ENCODE measurements around the gene PML. TPM values are rescaled to one million over a fixed set of nuclear protein-coding genes. Genes with fewer than 3 reads are reported as not detected.
A peak's percentile ranks its signal among the peaks of the same experiment; 100 is the strongest.

PML gene
- total RNA-seq, 5 donors from 2014 or later (not counting 1 experiment from before 2014, with no cell fraction given): 43.0 to 79.8 (median 60.7) TPM

DNA sequence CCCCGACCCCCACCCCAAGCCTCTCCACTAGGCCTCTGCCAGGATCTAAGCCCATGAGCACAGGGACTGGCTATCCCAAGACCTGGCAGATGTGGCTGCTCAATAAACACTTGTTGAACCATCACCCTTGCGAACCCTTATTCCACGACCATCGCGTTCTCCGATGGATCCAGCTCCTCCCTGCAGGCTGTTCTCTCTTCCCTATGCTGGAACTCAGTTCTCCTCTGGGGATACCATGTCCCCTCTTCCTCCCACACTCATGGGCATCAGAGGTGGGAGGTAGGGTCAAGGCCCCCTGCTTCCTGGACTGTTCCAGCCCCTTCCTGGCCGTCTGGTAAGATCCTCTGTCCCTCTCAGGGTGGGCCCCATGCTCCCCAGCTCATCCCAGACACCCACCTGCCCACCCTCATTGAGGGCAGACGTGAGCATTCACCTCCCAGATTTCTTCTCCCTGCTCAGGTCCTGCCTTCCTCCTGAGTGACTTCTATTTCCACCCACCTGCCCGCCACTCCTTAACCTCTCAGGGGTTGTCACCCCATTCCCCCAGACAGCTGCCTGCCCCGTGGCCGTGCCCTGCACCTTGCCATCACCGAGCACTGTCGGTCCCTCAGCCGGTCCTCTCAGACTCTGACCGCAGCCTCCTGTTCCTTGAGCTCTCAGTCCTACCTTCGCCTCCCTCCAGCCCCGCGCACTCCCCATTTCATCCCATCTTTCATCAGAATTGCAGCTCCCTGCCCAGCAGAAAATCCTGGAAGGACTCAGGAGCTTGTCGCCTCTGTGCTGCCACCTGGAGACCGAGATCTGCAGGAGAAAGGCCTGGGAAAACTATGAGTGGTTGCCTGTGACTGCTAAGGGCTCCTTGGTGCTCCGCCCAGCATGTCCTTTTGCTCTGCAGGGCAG is 42.0 kb downstream of the PML start:
- no peaks in the 10 kb centered on the region for H3K27me3 ChIP-seq (replicated peaks in 1 of 2; ENCODE audit: control insufficient read depth in 2 of 2, extremely low read depth in 1 of 2, insufficient read depth in 2 of 2, low read length in 1 of 2)
- CTCF ChIA-PET: no interaction called here
- no peaks in the 10 kb centered on the region for H3K9me3 ChIP-seq
- Mint-ChIP-seq H3K4me3 (no peak overlapping the region), H3K27ac (peak overlapping the region in 1 of 2 donors; percentile 39), H3K36me3 (peaks cover 44% of the 10 kb centered on the region), H3K27me3 (no peaks in the 10 kb centered on the region), H3K4me1 (no peaks in the 10 kb centered on the region), H3K9me3 (no peaks in the 10 kb centered on the region)
- no peak overlapping the region for H3K4me3 ChIP-seq (ENCODE audit: control insufficient read depth in 1 of 2, extremely low read depth in 1 of 2, low read length in 1 of 2)
- no peak for ATAC-seq (replicated peaks in 1 of 4)
- H3K4me1 ChIP-seq (ENCODE audit: control insufficient read depth in 1 of 2, extremely low read depth in 1 of 2, insufficient read depth in 2 of 2, low read length in 2 of 2): no peaks in the 10 kb centered on the region
- WGBS (ENCODE audit: insufficient coverage): 97% methylated on average over 16 of the region's 21 CpGs
- H3K27ac ChIP-seq (ENCODE audit: low read length): no peak overlapping the region
- H3K36me3 ChIP-seq (ENCODE audit: control insufficient read depth in 2 of 2, extremely low read depth in 1 of 2, insufficient read depth in 1 of 2, low read length in 1 of 2): peaks cover 20 to 62% of the 10 kb centered on the region in 2 donors
- POLR2A ChIA-PET: no interaction called here
- no peak for DNase-seq

DNA sequence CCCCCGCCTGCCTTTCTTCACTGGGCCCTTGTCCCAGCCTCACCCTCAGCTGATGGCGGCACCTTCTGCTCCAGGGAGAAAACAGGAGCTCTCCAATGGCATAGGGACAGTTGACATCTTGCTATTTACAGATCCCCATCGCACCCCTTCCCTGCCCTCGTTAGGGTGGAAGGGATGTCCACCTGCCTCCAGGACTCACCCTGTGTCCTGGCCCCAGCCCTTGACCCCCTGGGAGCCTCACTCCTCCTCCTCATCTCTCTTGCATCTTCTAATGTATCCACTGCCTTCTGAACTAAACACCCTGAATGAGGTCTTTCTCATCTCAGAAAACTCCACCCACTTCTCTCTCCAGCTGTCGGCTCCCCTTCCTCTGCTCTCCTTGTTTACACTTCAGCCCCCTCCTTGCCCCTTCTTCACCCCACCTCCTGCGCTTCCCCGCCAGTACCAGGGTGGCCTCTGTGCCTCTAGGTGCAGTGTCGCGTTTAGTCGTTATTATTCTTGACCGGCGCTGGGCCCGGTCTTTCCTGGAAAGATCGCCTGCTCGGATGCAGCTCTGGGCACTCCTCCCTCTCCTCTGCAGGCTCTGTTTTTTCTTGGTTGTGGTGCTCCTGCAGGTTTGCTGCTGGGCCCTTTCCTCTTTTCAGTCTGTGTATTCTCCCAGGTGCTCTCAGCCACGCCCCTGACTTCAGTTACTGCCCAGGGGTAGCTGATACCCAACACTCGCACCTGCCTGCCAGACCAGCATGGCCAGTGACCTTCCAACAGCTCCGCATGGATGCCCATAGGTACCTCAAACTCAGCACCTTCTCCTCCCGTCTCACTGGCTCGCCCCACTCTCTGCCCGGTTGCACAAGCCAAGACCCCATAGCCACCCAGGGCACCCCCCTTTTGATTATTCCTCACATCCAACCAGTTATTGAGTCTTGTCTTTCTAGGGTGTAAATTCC is 42.9 kb downstream of the PML start:
- WGBS (ENCODE audit: insufficient coverage): 96% methylated on average over 17 of the region's 21 CpGs

DNA sequence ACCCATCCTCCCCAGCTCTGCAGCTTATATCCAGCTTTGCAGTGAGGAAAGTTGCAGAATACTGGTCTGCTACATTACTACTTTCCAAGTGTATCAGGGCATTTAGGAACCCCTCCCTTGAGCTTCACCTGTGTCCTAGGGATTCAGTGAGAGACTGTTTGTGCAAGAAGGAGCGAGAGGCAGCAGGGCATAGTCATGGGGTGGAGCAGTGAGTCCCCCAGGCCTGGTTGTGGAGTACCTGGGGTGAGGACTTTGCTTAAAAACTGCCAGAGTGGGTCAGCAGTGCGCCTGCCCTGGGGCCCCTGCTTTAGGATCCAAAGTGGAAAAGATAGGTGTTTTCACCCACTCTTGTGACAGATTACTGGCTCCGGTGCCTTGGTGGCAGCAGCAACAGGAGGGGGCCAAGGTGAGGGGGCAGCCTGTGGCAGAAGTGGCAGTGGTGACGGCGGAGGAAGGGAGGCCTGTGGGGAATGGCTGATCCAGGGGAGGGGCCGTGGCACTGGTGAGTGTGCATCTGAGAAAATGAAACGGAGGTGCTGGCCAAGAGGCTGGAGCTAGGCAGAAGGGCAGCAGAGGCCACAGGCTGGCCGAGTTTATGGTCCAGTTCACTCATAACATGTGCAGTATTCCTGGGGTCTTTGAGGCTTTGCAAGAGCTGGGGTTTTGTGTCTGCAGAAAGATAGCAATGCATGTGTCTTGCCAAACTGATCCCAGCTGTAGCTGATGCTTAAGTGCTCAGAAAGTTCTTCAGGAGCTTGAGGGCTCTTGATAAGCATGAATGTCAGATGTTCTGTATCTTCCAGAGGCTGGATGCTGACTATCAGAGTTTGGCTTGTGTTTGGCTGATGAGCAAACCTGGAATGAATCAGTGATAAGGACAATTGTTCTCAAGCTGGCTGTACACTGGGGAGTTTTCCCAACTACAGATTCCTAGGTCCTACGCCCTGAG is 44.5 kb downstream of the PML start:
- H3K9me3 ChIP-seq: no peaks in the 10 kb centered on the region
- CTCF ChIA-PET: interaction anchor here in 1 of 2 donors (1.4 kb wide), 1 partner anchor 10 kb away, joined by 5 read pairs; no protein-coding TSS in a partner anchor
- Mint-ChIP-seq H3K27me3 (no peaks in the 10 kb centered on the region), H3K9me3 (no peaks in the 10 kb centered on the region), H3K27ac (no peak overlapping the region), H3K36me3 (peaks cover 41% of the 10 kb centered on the region), H3K4me3 (no peak overlapping the region), H3K4me1 (no peaks in the 10 kb centered on the region)
- no peak overlapping the region for H3K27ac ChIP-seq (ENCODE audit: low read length)
- WGBS (ENCODE audit: insufficient coverage): 90% methylated on average over 9 of the region's 9 CpGs
- H3K4me3 ChIP-seq (ENCODE audit: control insufficient read depth in 1 of 2, extremely low read depth in 1 of 2, low read length in 1 of 2): no peak overlapping the region
- peaks cover 20 to 46% of the 10 kb centered on the region in 2 donors for H3K36me3 ChIP-seq (ENCODE audit: control insufficient read depth in 2 of 2, extremely low read depth in 1 of 2, insufficient read depth in 1 of 2, low read length in 1 of 2)
- no peaks in the 10 kb centered on the region for H3K27me3 ChIP-seq (replicated peaks in 1 of 2; ENCODE audit: control insufficient read depth in 2 of 2, extremely low read depth in 1 of 2, insufficient read depth in 2 of 2, low read length in 1 of 2)
- no peaks in the 10 kb centered on the region for H3K4me1 ChIP-seq (ENCODE audit: control insufficient read depth in 1 of 2, extremely low read depth in 1 of 2, insufficient read depth in 2 of 2, low read length in 2 of 2)
- ATAC-seq (replicated peaks in 1 of 4) (no peak), DNase-seq (no peak)
- POLR2A ChIA-PET: no interaction called here

More for the DNA sequence above, 42.9 kb downstream of the PML start:
- H3K27me3 Mint-ChIP-seq: no peaks in the 10 kb centered on the region
- POLR2A ChIA-PET: interaction anchor here in 1 of 2 donors (0.6 kb wide), 1 partner anchor 11 kb away, joined by 11 read pairs; no protein-coding TSS in a partner anchor
- no peaks in the 10 kb centered on the region for H3K4me1 Mint-ChIP-seq
- ATAC-seq (replicated peaks in 1 of 4) (no peak), DNase-seq (no peak)
- H3K4me3 Mint-ChIP-seq: no peak overlapping the region
- no peak overlapping the region for H3K27ac Mint-ChIP-seq
- Histone ChIP-seq H3K9me3 (no peaks in the 10 kb centered on the region), H3K27ac (ENCODE audit: low read length) (no peak overlapping the region), H3K4me3 (ENCODE audit: control insufficient read depth in 1 of 2, extremely low read depth in 1 of 2, low read length in 1 of 2) (no peak overlapping the region), H3K27me3 (replicated peaks in 1 of 2; ENCODE audit: control insufficient read depth in 2 of 2, extremely low read depth in 1 of 2, insufficient read depth in 2 of 2, low read length in 1 of 2) (no peaks in the 10 kb centered on the region), H3K4me1 (ENCODE audit: control insufficient read depth in 1 of 2, extremely low read depth in 1 of 2, insufficient read depth in 2 of 2, low read length in 2 of 2) (no peaks in the 10 kb centered on the region), H3K36me3 (ENCODE audit: control insufficient read depth in 2 of 2, extremely low read depth in 1 of 2, insufficient read depth in 1 of 2, low read length in 1 of 2) (peaks cover 20 to 54% of the 10 kb centered on the region in 2 donors)
- CTCF ChIA-PET: interaction anchor here in 1 of 2 donors (1.0 kb wide), 1 partner anchor 64 kb away, joined by 5 read pairs; no protein-coding TSS in a partner anchor
- peaks cover 42% of the 10 kb centered on the region for H3K36me3 Mint-ChIP-seq
- H3K9me3 Mint-ChIP-seq: no peaks in the 10 kb centered on the region

DNA sequence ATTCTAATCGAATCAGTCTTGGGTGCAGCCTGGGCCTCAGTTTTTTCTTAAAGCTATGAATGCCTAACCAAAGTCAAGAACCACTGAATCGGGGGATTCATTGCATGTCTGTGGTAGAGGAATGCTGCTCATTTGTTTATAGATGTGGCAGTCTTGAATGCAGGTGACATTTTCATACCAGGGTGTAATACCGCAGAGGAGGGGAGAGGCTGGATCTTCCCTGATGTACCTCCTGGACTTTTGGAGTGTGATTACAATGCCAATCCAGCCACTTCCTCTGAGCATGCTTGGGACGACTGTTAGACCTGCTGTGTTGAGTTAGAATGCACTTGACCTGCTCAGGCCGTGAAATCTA is 45.1 kb downstream of the PML start:
- CTCF ChIA-PET: interaction anchor here in 1 of 2 donors (1.4 kb wide), 1 partner anchor 9 kb away, joined by 5 read pairs; no protein-coding TSS in a partner anchor
- H3K4me1 Mint-ChIP-seq: no peaks in the 10 kb centered on the region
- no peak overlapping the region for H3K4me3 Mint-ChIP-seq
- ATAC-seq (replicated peaks in 1 of 4) (no peak), DNase-seq (no peak)
- Histone ChIP-seq H3K4me3 (ENCODE audit: control insufficient read depth in 1 of 2, extremely low read depth in 1 of 2, low read length in 1 of 2) (no peak overlapping the region), H3K9me3 (no peaks in the 10 kb centered on the region), H3K36me3 (ENCODE audit: control insufficient read depth in 2 of 2, extremely low read depth in 1 of 2, insufficient read depth in 1 of 2, low read length in 1 of 2) (peaks cover 14 to 41% of the 10 kb centered on the region in 2 donors), H3K27ac (ENCODE audit: low read length) (no peak overlapping the region), H3K27me3 (replicated peaks in 1 of 2; ENCODE audit: control insufficient read depth in 2 of 2, extremely low read depth in 1 of 2, insufficient read depth in 2 of 2, low read length in 1 of 2) (no peaks in the 10 kb centered on the region), H3K4me1 (ENCODE audit: control insufficient read depth in 1 of 2, extremely low read depth in 1 of 2, insufficient read depth in 2 of 2, low read length in 2 of 2) (no peaks in the 10 kb centered on the region)
- H3K27me3 Mint-ChIP-seq: no peaks in the 10 kb centered on the region
- H3K27ac Mint-ChIP-seq: no peak overlapping the region
- peaks cover 36% of the 10 kb centered on the region for H3K36me3 Mint-ChIP-seq
- 95% methylated on average over 5 of the region's 5 CpGs for WGBS (ENCODE audit: insufficient coverage)
- POLR2A ChIA-PET: interaction anchor here in 1 of 2 donors (0.5 kb wide), 1 partner anchor 516 kb away, joined by 5 read pairs; no protein-coding TSS in a partner anchor
- no peaks in the 10 kb centered on the region for H3K9me3 Mint-ChIP-seq

DNA sequence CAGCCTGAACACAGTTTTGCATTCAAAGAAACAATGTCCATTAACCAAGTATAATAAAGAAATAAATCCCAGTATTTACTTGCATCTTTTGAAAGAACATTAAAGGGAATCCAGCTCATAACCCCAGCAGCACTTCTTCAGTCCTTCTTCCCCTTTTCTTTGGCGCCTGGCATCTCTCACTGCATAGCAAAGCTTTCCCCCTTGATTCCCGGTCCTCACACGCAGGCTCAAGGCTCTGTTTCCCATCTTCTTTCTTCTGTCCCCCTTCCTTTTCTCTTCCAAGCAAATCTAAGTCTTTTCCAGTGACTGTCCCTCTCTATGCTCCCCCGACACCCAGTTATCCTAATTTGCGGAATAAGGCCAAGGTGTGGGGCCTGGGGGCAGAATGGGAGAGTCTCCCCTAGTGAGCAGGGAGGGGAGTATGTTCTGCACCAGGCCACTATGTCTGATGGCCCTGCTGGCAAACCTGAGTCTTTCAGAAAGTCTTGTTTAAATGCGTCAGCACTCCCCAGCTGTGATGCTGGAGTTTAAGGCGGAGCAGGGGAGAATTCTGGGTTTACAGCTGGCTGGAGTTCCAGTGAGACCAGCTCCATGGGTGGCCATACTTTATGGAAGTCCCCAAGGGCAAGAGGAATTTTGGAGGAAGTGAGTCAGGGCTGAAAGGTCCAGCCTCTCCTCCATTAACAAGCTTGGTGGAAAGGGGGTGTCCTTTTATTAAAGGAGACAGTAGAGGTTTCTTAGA is 45.8 kb downstream of the PML start:
- H3K27me3 Mint-ChIP-seq: no peaks in the 10 kb centered on the region
- H3K36me3 ChIP-seq (ENCODE audit: control insufficient read depth in 2 of 2, extremely low read depth in 1 of 2, insufficient read depth in 1 of 2, low read length in 1 of 2): peaks cover 11 to 37% of the 10 kb centered on the region in 2 donors
- no peaks in the 10 kb centered on the region for H3K9me3 Mint-ChIP-seq
- no peak overlapping the region for H3K27ac Mint-ChIP-seq
- no peaks in the 10 kb centered on the region for H3K4me1 Mint-ChIP-seq
- peaks cover 36% of the 10 kb centered on the region for H3K36me3 Mint-ChIP-seq
- H3K4me3 ChIP-seq (ENCODE audit: control insufficient read depth in 1 of 2, extremely low read depth in 1 of 2, low read length in 1 of 2): no peak overlapping the region
- H3K9me3 ChIP-seq: no peaks in the 10 kb centered on the region
- no peak overlapping the region for H3K27ac ChIP-seq (ENCODE audit: low read length)
- POLR2A ChIA-PET: interaction anchor here in 1 of 2 donors (0.5 kb wide), 1 partner anchor 515 kb away, joined by 5 read pairs; no protein-coding TSS in a partner anchor
- DNase-seq (no peak), ATAC-seq (replicated peaks in 1 of 4) (no peak)
- H3K4me3 Mint-ChIP-seq: no peak overlapping the region
- H3K4me1 ChIP-seq (ENCODE audit: control insufficient read depth in 1 of 2, extremely low read depth in 1 of 2, insufficient read depth in 2 of 2, low read length in 2 of 2): no peaks in the 10 kb centered on the region
- WGBS (ENCODE audit: insufficient coverage): 95% methylated on average over 5 of the region's 7 CpGs
- CTCF ChIA-PET: no interaction called here
- no peaks in the 10 kb centered on the region for H3K27me3 ChIP-seq (replicated peaks in 1 of 2; ENCODE audit: control insufficient read depth in 2 of 2, extremely low read depth in 1 of 2, insufficient read depth in 2 of 2, low read length in 1 of 2)
